Stimulated activated CD4-positive, alpha-beta T cell treated with anti-CD3 and anti-CD28 coated beads, Interleukin-1b, Interleukin-23, amount 100 ng/mL, for 24 hours (primary cell): ENCODE results near the gene MYH15.
"Not testable (repeated sequence)": the region's sequence is repeated elsewhere in the genome, so short reads cannot be mapped to it uniquely, and the experiment has no call there.

ENCODE experiments used
- DNase-seq, 4 experiments: peaks; one replicate each; pipeline ENCODE4 v3.0.0-alpha.2; 2020; ENCODE audit warnings: low read depth in 4 of 4, low spot score in 1 of 4

Gene MYH15

GRCh38 chr3:108391917-108392593, 118.3 kb downstream of the MYH15 start:
- DNase-seq = no peak

GRCh38 chr3:108389372-108389771, 121.0 kb downstream of the MYH15 start:
- DNase-seq = no peak

GRCh38 chr3:108388136-108389132, 122.0 kb downstream of the MYH15 start:
- no peak for DNase-seq

- DNase-seq = no peak
Measured at GRCh38 chr3:108387063-108387462, 123.3 kb downstream of the MYH15 start.

GRCh38 chr3:108383306-108383705, 127.1 kb downstream of the MYH15 start:
- DNase-seq = no peak

GRCh38 chr3:108381529-108382140, 128.8 kb downstream of the MYH15 start:
- DNase-seq = no peak

- no peak for DNase-seq
Measured at GRCh38 chr3:108380128-108380795, 130.1 kb downstream of the MYH15 start.

GRCh38 chr3:108378952-108379342, 131.4 kb downstream of the MYH15 start:
- DNase-seq = not testable (repeated sequence)

- no peak for DNase-seq
Measured at GRCh38 chr3:108378153-108378951, 132.0 kb downstream of the MYH15 start.

- DNase-seq = no peak
Measured at GRCh38 chr3:108377384-108377783, 133.0 kb downstream of the MYH15 start.

GRCh38 chr3:108376026-108376425, 134.4 kb downstream of the MYH15 start:
- no peak for DNase-seq

- no peak for DNase-seq
Measured at GRCh38 chr3:108359011-108359410, 151.4 kb downstream of the MYH15 start.

- no peak for DNase-seq
Measured at GRCh38 chr3:108357042-108357441, 153.4 kb downstream of the MYH15 start.

- no peak for DNase-seq
Measured at GRCh38 chr3:108354562-108354961, 155.8 kb downstream of the MYH15 start.

GRCh38 chr3:108352176-108352575, 158.2 kb downstream of the MYH15 start:
- DNase-seq = no peak

- no peak for DNase-seq
Measured at GRCh38 chr3:108346301-108347227, 163.8 kb downstream of the MYH15 start.

- DNase-seq = no peak
Measured at GRCh38 chr3:108345492-108346205, 164.7 kb downstream of the MYH15 start.

GRCh38 chr3:108343491-108343890, 166.9 kb downstream of the MYH15 start:
- no peak for DNase-seq
